ENCODE results near the gene CRLF3.

CRLF3 gene

DNA sequence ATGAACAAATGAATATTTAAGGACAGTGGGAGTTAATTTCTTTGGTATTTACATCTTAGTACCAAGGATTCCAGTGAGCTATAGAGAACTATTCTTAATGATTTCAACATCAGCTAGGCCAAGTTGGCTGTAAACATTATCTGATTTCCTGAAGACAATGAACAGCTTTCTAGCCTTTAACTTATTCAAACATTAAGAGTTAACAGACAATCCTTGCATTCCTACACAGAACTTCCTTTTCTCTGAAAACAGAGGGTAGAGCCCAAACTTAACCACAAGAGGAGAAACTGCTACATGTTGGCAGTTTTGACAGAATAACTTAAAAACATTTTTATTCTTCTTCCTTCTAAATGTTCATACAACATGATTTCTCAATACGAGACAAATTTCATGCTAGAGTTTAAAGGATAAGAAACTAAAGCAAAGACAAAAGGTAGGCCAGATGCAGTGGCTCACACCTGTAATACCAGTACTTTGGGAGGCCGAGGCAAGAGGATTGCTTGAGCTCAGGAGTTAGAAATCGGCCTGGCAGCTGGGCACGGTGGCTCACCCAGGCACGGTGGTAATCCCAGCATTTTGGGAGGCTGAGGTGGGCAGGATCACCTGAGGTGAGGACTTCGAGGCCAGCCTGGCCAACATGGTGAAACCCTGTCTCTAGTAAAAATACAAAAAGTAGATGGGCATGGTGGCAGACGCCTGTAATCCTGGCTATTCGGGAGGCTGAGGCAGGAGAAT is 4.4 kb downstream of the CRLF3 start:
- no peak overlapping the region for H3K4me3 ChIP-seq (ENCODE audit: low read depth, low read length)
- peaks cover 18% of the 10 kb centered on the region for H3K4me1 ChIP-seq (ENCODE audit: control insufficient read depth, insufficient read depth, low read length)
- ChIA-PET CTCF (interaction anchor here (0.6 to 1.6 kb wide), 2 partner anchors 14 to 735 kb away, joined by 3 to 4 read pairs; no protein-coding TSS in a partner anchor), POLR2A (interaction anchor here (0.9 kb wide), 1 partner anchor 12 kb away, joined by 3 read pairs; the partner anchor contains the start of gene ATAD5)
- TF ChIP-seq, protein P1, sequence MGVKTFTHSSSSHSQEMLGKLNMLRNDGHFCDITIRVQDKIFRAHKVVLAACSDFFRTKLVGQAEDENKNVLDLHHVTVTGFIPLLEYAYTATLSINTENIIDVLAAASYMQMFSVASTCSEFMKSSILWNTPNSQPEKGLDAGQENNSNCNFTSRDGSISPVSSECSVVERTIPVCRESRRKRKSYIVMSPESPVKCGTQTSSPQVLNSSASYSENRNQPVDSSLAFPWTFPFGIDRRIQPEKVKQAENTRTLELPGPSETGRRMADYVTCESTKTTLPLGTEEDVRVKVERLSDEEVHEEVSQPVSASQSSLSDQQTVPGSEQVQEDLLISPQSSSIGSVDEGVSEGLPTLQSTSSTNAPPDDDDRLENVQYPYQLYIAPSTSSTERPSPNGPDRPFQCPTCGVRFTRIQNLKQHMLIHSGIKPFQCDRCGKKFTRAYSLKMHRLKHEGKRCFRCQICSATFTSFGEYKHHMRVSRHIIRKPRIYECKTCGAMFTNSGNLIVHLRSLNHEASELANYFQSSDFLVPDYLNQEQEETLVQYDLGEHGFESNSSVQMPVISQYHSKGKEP (tag by site-specific recombination; IDR thresholded peaks at IDR 0.05): no peak
- TF ChIP-seq SALL2 (tag by site-specific recombination; IDR thresholded peaks at IDR 0.05; ENCODE audit: borderline replicate concordance) (no peak), KLF10 (tag by site-specific recombination; IDR thresholded peaks at IDR 0.05) (no peak), REPIN1 (tag by site-specific recombination; IDR thresholded peaks at IDR 0.05; ENCODE audit: low read depth) (no peak), ZNF776 (tag by site-specific recombination; IDR thresholded peaks at IDR 0.05; ENCODE audit: borderline replicate concordance) (no peak), WT1 (tag by site-specific recombination; IDR thresholded peaks at IDR 0.05) (no peak), GLIS1 (tag by site-specific recombination; IDR thresholded peaks at IDR 0.05) (no peak), ZNF600 (tag by site-specific recombination; IDR thresholded peaks at IDR 0.05) (no peak), ZNF239 (tag by site-specific recombination; IDR thresholded peaks at IDR 0.05) (no peak), BCL11A (tag by site-specific recombination; IDR thresholded peaks at IDR 0.05; ENCODE audit: low read depth) (no peak), KLF7 (tag by site-specific recombination; IDR thresholded peaks at IDR 0.05; ENCODE audit: borderline replicate concordance) (no peak), ZNF785 (tag by site-specific recombination; IDR thresholded peaks at IDR 0.05) (no peak), ZBTB1 (tag by site-specific recombination; IDR thresholded peaks at IDR 0.05) (no peak), GLI4 (tag by site-specific recombination; IDR thresholded peaks at IDR 0.05) (no peak), ZNF138 (tag by site-specific recombination; IDR thresholded peaks at IDR 0.05; ENCODE audit: borderline replicate concordance) (no peak), ZNF510 (tag by site-specific recombination; IDR thresholded peaks at IDR 0.05; ENCODE audit: insufficient replicate concordance) (no peak)
- TF ChIP-seq, protein P2, sequence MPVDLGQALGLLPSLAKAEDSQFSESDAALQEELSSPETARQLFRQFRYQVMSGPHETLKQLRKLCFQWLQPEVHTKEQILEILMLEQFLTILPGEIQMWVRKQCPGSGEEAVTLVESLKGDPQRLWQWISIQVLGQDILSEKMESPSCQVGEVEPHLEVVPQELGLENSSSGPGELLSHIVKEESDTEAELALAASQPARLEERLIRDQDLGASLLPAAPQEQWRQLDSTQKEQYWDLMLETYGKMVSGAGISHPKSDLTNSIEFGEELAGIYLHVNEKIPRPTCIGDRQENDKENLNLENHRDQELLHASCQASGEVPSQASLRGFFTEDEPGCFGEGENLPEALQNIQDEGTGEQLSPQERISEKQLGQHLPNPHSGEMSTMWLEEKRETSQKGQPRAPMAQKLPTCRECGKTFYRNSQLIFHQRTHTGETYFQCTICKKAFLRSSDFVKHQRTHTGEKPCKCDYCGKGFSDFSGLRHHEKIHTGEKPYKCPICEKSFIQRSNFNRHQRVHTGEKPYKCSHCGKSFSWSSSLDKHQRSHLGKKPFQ (tag by site-specific recombination; IDR thresholded peaks at IDR 0.05): no peak
- TF ChIP-seq, protein P3, sequence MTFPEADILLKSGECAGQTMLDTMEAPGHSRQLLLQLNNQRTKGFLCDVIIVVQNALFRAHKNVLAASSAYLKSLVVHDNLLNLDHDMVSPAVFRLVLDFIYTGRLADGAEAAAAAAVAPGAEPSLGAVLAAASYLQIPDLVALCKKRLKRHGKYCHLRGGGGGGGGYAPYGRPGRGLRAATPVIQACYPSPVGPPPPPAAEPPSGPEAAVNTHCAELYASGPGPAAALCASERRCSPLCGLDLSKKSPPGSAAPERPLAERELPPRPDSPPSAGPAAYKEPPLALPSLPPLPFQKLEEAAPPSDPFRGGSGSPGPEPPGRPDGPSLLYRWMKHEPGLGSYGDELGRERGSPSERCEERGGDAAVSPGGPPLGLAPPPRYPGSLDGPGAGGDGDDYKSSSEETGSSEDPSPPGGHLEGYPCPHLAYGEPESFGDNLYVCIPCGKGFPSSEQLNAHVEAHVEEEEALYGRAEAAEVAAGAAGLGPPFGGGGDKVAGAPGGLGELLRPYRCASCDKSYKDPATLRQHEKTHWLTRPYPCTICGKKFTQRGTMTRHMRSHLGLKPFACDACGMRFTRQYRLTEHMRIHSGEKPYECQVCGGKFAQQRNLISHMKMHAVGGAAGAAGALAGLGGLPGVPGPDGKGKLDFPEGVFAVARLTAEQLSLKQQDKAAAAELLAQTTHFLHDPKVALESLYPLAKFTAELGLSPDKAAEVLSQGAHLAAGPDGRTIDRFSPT (tag by site-specific recombination; IDR thresholded peaks at IDR 0.05): no peak
- no peaks in the 10 kb centered on the region for H3K9me3 ChIP-seq (ENCODE audit: control insufficient read depth, insufficient read depth, low read depth, low read length)
- no peak overlapping the region for H3K27ac ChIP-seq (ENCODE audit: extremely low read depth, low read depth, low read length)
- H3K36me3 ChIP-seq (ENCODE audit: control insufficient read depth in 2 of 2, insufficient read depth in 1 of 2, low read length in 2 of 2): peaks cover 9% of the 10 kb centered on the region in 2 experiments; a peak in 2 of 3 replicates

DNA sequence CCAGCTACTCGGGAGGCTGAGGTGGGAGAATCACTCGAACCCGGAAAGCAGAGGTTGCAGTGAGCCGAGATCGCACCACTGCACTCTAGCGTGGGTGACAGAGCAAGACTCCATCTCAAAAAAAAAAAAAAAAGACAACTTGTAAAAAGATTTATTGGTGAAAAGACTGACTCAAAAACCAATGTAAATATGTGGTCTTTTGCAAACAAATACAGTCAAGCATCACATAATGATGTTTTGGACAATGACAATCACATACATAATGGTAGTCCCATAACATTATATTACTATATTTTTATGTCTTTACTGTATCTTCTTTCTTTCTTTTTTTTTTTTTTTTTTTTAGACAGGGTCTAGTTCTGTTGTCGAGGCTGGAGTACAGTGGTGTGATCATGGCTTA is 8.3 kb downstream of the CRLF3 start:
- Histone ChIP-seq H3K9me3 (ENCODE audit: control insufficient read depth, insufficient read depth, low read depth, low read length) (no peaks in the 10 kb centered on the region), H3K36me3 (ENCODE audit: control insufficient read depth in 2 of 2, insufficient read depth in 1 of 2, low read length in 2 of 2) (peaks cover 9% of the 10 kb centered on the region in 2 experiments; a peak in 2 of 3 replicates), H3K4me1 (ENCODE audit: control insufficient read depth, insufficient read depth, low read length) (no peaks in the 10 kb centered on the region), H3K27ac (ENCODE audit: extremely low read depth, low read depth, low read length) (no peak overlapping the region), H3K4me3 (ENCODE audit: low read depth, low read length) (no peak overlapping the region)
- ChIA-PET CTCF (no interaction called here), POLR2A (no interaction called here)
- TF ChIP-seq ZNF510 (tag by site-specific recombination; IDR thresholded peaks at IDR 0.05; ENCODE audit: insufficient replicate concordance) (no peak), ZNF629 (tag by site-specific recombination; IDR thresholded peaks at IDR 0.05) (no peak)
- TF ChIP-seq, protein P4, sequence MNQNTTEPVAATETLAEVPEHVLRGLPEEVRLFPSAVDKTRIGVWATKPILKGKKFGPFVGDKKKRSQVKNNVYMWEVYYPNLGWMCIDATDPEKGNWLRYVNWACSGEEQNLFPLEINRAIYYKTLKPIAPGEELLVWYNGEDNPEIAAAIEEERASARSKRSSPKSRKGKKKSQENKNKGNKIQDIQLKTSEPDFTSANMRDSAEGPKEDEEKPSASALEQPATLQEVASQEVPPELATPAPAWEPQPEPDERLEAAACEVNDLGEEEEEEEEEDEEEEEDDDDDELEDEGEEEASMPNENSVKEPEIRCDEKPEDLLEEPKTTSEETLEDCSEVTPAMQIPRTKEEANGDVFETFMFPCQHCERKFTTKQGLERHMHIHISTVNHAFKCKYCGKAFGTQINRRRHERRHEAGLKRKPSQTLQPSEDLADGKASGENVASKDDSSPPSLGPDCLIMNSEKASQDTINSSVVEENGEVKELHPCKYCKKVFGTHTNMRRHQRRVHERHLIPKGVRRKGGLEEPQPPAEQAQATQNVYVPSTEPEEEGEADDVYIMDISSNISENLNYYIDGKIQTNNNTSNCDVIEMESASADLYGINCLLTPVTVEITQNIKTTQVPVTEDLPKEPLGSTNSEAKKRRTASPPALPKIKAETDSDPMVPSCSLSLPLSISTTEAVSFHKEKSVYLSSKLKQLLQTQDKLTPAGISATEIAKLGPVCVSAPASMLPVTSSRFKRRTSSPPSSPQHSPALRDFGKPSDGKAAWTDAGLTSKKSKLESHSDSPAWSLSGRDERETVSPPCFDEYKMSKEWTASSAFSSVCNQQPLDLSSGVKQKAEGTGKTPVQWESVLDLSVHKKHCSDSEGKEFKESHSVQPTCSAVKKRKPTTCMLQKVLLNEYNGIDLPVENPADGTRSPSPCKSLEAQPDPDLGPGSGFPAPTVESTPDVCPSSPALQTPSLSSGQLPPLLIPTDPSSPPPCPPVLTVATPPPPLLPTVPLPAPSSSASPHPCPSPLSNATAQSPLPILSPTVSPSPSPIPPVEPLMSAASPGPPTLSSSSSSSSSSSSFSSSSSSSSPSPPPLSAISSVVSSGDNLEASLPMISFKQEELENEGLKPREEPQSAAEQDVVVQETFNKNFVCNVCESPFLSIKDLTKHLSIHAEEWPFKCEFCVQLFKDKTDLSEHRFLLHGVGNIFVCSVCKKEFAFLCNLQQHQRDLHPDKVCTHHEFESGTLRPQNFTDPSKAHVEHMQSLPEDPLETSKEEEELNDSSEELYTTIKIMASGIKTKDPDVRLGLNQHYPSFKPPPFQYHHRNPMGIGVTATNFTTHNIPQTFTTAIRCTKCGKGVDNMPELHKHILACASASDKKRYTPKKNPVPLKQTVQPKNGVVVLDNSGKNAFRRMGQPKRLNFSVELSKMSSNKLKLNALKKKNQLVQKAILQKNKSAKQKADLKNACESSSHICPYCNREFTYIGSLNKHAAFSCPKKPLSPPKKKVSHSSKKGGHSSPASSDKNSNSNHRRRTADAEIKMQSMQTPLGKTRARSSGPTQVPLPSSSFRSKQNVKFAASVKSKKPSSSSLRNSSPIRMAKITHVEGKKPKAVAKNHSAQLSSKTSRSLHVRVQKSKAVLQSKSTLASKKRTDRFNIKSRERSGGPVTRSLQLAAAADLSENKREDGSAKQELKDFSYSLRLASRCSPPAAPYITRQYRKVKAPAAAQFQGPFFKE (tag by site-specific recombination; IDR thresholded peaks at IDR 0.05; ENCODE audit: borderline replicate concordance): no peak
- TF ChIP-seq, protein P5, sequence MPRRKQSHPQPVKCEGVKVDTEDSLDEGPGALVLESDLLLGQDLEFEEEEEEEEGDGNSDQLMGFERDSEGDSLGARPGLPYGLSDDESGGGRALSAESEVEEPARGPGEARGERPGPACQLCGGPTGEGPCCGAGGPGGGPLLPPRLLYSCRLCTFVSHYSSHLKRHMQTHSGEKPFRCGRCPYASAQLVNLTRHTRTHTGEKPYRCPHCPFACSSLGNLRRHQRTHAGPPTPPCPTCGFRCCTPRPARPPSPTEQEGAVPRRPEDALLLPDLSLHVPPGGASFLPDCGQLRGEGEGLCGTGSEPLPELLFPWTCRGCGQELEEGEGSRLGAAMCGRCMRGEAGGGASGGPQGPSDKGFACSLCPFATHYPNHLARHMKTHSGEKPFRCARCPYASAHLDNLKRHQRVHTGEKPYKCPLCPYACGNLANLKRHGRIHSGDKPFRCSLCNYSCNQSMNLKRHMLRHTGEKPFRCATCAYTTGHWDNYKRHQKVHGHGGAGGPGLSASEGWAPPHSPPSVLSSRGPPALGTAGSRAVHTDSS (tag by site-specific recombination; IDR thresholded peaks at IDR 0.05): no peak

All from HEK293 (cell line).